ENCODE data around the gene FBXW7. TPM values are rescaled to one million over a fixed set of nuclear protein-coding genes. Genes with fewer than 3 reads are reported as not detected.
A peak's percentile ranks its signal among the peaks of the same experiment; 100 is the strongest.

Gene FBXW7
- total and polyA plus RNA-seq, 2 of the 8 experiments (the other 6 are each of a cell fraction or from before 2014, with no cell fraction given): 6.0 to 26.7 TPM

GRCh38 chr4:152277333-152277732 lies 258.6 kb downstream of the FBXW7 start:
- Histone ChIP-seq H3K9ac (replicated peaks in 1 of 4; ENCODE audit: extremely low read depth in 1 of 4, low read depth in 3 of 4, low read length in 3 of 4) (no peak overlapping the region), H3K23ac (ENCODE audit: insufficient read length) (no peak overlapping the region), H2BK20ac (ENCODE audit: low read length) (0 out of 2 replicates have a peak overlapping the region, but pooled peaks have one; percentile 34), H3K4me2 (ENCODE audit: insufficient read depth in 1 of 2, low read depth in 2 of 2, low read length in 2 of 2) (no peak overlapping the region), H3K79me2 (ENCODE audit: control insufficient read depth in 1 of 2, insufficient read depth in 2 of 2, low read length in 2 of 2) (no peaks in the 10 kb centered on the region), H3K9me3 (ENCODE audit: insufficient read depth in 2 of 2, low read depth in 1 of 2, low read length in 1 of 2) (no peaks in the 10 kb centered on the region), H2BK15ac (ENCODE audit: low read length) (no peak overlapping the region), H3K14ac (ENCODE audit: insufficient read length) (no peak overlapping the region), H2AK5ac (ENCODE audit: low read depth, low read length) (no peak overlapping the region), H2BK12ac (ENCODE audit: low read depth, low read length) (peak overlapping the region; percentile 78; the same call in 1 of the 2 replicates), H2BK120ac (replicated peaks; ENCODE audit: low read depth, low read length) (no peak overlapping the region), H3K18ac (ENCODE audit: extremely low read depth, low read length) (no peak overlapping the region), H3K23me2 (ENCODE audit: low read depth, low read length) (no peaks in the 10 kb centered on the region; the same call in 1 of the 2 replicates), H3K4me3 (ENCODE audit: extremely low read depth in 1 of 4, insufficient read depth in 2 of 4, low read depth in 3 of 4, low read length in 4 of 4) (no peak overlapping the region), H3K79me1 (ENCODE audit: low read depth, low read length) (no peaks in the 10 kb centered on the region), H2AFZ (ENCODE audit: low read length) (no peak overlapping the region), H3K27ac (ENCODE audit: low read depth, low read length) (no peak overlapping the region), H3K27me3 (replicated peaks in 1 of 4; ENCODE audit: control insufficient read depth in 3 of 4, extremely low read depth in 1 of 4, insufficient read depth in 3 of 4, low read length in 3 of 4) (no peaks in the 10 kb centered on the region; a peak in 1 of 7 replicates), H3K56ac (replicated peaks; ENCODE audit: insufficient read length, low read depth, low read length) (no peak overlapping the region), H4K8ac (ENCODE audit: extremely low read depth, insufficient read depth, low read length) (no peak overlapping the region), H2BK5ac (ENCODE audit: low read depth, low read length) (no peak overlapping the region), H3K4ac (replicated peaks; ENCODE audit: insufficient read length, low read depth, low read length) (no peak overlapping the region), H4K20me1 (replicated peaks in 1 of 2; ENCODE audit: control insufficient read depth in 1 of 2, insufficient read depth in 2 of 2, low read length in 2 of 2) (no peaks in the 10 kb centered on the region), H3K36me3 (ENCODE audit: control insufficient read depth in 2 of 4, insufficient read depth in 4 of 4, low read length in 3 of 4) (no peaks in the 10 kb centered on the region), H4K91ac (replicated peaks; ENCODE audit: insufficient read length, low read length) (no peak overlapping the region), H4K5ac (ENCODE audit: insufficient read length, low read depth, low read length) (no peak overlapping the region), H3K4me1 (replicated peaks in 1 of 4; ENCODE audit: control insufficient read depth in 3 of 4, insufficient read depth in 4 of 4, low read length in 3 of 4) (peaks cover 5 to 19% (median 12%) of the 10 kb centered on the region in 4 experiments)
- TF ChIP-seq USF2 (IDR thresholded peaks at IDR 0.05; ENCODE audit: low read length) (no peak), CREB1 (IDR thresholded peaks at IDR 0.05) (no peak), CBX8 (IDR thresholded peaks at IDR 0.05; ENCODE audit: borderline replicate concordance, low read depth, low read length) (no peak), RAD21 (IDR thresholded peaks at IDR 0.05 in 1 of 2, conservative IDR thresholded peaks at IDR 0.05 in 1 of 2; ENCODE audit: low read depth in 2 of 2, low read length in 2 of 2) (no peak), BRCA1 (IDR thresholded peaks at IDR 0.05; ENCODE audit: low read depth, low read length) (no peak), ASH2L (IDR thresholded peaks at IDR 0.05; ENCODE audit: low read length) (no peak)
- ChIA-PET CTCF (ENCODE audit: partially characterized antibody) (interaction anchor here (1.0 to 2.6 kb wide), 5 partner anchors 8 to 71 kb away, joined by 3 to 8 read pairs (median 4); no protein-coding TSS in a partner anchor), POLR2A (ENCODE audit: partially characterized antibody) (interaction anchor here (1.1 kb wide), 1 partner anchor 1007 kb away, joined by 3 read pairs; no protein-coding TSS in a partner anchor)
- DNase-seq (ENCODE audit: low read depth in 1 of 2, low spot score in 2 of 2) (no peak), FAIRE-seq (no peak)
- 91% methylated on average over 5 of the region's 5 CpGs; no CpG with 5 or more reads in 1 of the 2 experiments for WGBS, 2 experiments (ENCODE audit: extremely low coverage in 1 of 2, insufficient coverage in 1 of 2, insufficient read length in 1 of 2, insufficient replicate concordance in 2 of 2, low coverage in 1 of 2, low lambda C conversion rate in 2 of 2, missing lambda C conversion rate in 1 of 2)
